Measurements from ENCODE around the gene SLC45A3.

The SLC45A3 gene

DNA sequence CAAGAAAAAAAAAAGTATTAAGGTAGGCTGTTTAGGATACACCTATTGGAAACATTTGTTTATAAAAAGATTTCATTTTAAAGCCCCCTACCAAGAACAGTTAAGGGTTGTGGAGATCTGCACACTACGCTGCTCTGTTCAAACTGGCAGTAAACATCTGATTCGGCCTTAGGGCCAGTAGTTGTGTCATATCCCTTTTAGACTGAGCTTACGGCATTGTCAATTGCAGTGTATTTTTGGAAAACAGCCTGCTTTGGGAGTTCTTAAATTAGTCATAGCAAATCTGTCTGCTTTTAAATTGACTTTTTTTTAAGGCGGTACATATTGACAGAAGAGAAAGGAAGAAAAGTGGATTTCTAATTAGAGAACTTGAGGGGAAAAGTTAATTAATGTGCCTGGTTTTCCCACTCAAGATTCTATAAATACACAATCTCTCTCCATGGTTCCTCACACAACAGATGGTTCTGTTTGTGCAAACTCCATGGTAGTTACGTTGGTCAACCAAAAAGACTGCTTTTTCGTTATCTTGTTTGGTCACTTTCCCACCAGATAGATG lies 46.8 kb downstream of the SLC45A3 start:
- no peak for DNase-seq

DNA sequence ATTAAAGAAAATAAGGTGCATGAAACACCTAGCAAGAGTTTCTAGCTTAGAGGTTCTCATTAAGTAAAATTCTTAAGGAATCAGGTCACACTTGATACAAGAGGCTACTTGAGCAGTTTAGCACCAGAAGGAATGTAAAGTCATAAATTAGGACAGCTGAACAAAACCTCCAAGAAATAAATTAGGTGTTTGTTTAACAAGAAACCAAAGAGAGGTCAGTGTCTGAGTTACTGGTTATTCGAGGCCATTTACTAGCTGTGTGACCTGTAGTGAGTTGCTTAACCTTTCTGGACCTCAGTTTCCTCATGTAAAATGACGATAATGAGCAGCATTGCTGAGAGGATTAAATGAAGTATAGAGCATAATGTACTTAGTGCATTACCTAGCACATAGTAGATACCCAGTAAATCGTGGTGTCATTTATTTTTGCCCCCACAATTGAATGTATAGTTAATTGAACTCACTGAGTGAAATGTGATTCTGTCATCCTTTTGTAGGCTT lies 47.6 kb downstream of the SLC45A3 start:
- DNase-seq, result no peak

- peak; percentile 78 to 86 for DNase-seq
Observed at GRCh38 chr1:205631768-205632668, 48.3 kb downstream of the SLC45A3 start, which contains the start of gene ELK4. TSS of gene ELK4 (minus strand) at chr1:205632011. CDS start at chr1:205623882, 8,129 bp downstream.

- peak; percentile 37 to 65 for DNase-seq
Observed at GRCh38 chr1:205631010-205631767, 49.1 kb downstream of the SLC45A3 start.

GRCh38 chr1:205630651-205631009 lies 49.7 kb downstream of the SLC45A3 start:
- DNase-seq, result no peak

DNA sequence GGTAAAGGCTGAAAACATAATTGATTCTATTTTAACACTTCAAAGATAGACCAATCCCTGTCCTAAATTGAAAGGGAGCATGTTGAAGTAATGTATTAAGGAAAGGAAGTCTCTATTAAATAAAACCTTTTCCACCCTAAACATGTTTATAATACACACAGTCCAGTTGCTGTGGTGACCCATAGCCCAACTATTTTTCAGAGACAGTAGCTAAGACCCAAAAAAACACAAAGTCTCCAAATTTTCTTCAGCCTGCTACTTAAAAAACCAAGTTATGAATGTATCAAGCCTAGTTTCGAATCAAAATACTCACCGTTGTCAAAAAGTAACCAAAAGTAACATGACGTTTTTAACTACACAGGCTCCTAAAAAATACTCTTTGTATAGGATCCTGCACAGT lies 50.1 kb downstream of the SLC45A3 start:
- DNase-seq, result no peak

- no peak for DNase-seq
Observed at GRCh38 chr1:205629751-205630150, 50.6 kb downstream of the SLC45A3 start.

DNA sequence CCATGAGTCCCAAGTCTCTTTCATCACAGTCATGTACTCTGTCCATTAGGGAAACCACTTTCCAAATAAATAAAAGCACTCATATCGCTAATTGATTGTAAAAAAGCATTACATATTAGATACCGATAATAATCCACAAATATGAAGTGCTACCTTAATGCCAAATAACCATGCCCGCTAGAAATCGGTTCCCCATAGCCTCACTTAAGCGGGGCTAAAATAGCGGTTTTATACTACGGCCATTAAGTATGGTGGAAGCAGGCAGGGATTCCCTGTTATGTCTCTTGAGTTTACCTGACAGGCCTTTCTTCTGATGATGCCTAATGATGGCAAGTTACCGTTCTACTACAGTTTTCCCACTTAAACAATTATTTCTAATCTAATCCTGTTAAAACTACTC lies 52.4 kb downstream of the SLC45A3 start:
- no peak for DNase-seq

GRCh38 chr1:205626216-205626615 lies 54.1 kb downstream of the SLC45A3 start:
- no peak for DNase-seq

DNA sequence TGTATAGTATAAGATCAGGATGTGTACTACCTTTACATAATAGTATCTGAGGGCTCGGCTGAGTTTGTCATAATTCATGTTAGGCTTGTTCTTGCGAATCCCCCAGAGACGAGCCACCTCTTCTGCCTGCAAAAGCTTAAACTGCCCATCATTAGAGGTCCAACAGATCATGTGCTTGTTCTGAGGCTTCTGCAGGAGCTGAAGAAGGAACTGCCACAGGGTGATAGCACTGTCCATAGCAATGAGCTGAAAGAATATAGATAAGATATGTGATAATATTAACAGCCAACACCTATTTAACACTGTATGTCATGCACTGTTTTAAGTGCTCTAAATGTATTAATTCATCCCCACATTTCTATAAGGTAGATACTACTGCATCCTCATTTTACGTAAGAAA lies 56.7 kb downstream of the SLC45A3 start:
- DNase-seq, result no peak

DNA sequence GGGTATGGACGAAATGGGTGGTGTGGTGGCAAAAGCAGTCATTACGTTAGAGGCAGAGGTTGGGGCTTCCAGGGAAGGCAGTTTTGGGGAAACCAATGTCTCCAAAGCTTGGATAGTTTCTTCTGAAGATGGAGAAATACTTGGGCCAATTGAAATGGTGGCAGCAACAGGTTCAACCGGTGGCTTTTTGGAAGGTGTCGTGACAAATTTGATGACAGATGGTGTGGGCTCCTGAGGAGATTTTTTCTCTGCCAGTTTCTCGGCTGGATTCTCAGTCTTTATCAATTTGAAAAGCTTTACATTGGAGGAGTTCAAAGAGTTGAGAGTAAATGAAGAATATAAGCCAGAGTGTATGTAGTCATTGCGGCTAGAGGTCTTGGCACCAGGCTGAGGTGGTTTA lies 60.0 kb downstream of the SLC45A3 start:
- no peak for DNase-seq

DNA sequence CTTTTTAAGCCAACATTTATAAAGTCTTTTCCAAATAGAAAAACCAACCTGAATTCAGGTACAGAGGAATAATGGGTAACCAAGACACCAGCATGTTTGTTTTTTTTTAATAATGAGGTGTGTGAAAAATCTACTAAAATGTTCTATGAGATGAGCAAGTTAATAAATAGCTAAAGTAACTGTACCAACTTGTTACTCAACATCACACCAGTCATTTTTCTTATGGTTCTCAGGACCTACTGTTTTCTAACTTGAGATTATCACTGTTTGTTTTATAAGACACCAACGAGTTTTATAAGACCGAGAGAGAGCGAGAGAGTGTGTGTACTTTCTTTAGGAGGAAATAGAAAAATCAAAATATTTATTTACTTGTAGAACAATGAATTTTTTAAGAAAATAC lies 60.9 kb downstream of the SLC45A3 start:
- DNase-seq, result no peak

- no peak for DNase-seq
Observed at GRCh38 chr1:205616563-205617293, 63.6 kb downstream of the SLC45A3 start.

GRCh38 chr1:205615789-205616188 lies 64.5 kb downstream of the SLC45A3 start:
- no peak for DNase-seq

DNA sequence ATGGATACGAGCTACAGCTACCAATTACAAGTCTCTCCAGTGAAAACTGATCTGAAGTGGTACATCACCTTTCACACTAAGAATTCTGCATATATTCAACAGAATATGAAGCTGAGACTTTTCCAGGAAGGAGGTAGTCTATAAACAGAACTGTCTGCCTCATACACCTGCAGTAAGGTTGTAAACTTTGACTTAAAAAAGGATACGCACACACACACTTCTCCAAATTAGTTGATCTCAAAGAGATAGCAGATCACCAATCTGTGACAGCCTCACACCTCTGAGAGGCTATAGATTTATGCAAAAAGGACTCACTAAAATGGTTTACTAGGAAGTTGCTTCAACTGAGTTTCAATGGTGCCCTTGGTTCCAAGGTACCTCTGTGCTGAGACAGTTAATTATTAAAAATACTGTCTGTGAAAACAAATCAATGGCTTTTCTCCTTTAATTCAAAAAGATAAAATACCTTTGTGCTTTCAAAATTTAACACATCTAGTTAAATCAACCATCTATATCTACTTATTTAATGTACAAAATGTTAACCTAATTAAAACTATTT lies 66.4 kb downstream of the SLC45A3 start:
- DNase-seq, result no peak

DNA sequence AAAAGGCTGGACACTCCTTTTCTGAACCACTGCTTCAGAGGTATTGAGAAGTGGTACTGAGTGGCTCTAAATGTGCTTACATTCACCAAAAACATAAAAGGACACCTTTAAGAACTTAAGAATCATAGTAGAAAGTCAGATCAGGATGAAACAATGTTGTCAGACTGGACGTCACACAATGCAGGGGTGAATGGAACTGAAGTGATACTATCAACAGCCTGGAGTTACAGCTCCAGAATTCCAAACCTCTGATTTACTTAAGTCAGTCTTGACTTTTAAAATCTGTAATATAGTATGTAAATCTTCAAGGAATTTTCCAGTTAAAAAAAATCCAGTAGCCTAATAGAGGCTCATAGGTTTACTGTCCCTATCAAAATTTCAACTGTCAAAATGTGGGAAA lies 67.8 kb downstream of the SLC45A3 start:
- DNase-seq, result no peak

DNA sequence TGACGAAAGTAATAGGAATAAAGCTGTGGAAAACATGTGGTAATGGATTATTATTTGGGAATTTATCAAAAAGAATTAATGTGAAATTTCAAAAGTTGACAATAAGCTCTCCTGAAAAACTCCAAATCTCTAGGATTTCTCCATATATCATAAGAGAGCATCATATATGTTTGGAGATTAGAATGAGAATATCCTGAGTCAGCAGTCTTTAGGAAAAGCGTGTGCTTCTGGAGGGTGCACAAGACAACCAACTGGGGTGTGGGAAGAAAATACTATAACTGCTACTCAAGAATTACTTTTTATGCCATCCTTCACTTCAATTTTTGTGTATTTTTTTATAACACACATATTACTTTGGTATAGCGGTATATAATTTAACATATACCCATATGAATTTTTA lies 68.2 kb downstream of the SLC45A3 start:
- DNase-seq, result no peak

DNA sequence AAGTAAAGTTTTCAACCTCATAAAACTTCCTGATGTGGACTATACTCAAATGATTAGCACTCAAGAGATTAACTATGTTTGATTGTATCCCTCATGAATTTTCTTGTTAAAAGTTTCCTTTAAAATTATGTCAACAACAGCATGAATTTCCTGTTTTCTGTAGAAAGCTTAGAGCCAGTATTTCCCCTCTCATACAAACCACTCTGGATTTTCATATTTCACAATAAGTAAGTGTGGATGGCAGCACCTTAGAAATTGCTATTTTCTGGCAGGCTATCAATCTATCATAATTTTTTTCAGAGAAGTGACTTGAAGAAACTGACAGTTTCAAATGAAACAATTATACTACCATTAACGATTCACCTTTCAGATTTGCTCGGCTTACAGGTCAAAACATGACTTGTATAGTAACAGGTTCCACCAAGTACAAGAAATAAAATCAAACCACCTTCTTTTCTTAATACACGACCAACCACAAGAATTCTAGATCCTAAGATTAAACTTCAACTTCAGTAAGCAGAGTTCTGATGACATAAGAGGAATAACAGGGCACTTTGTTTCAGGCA lies 69.3 kb downstream of the SLC45A3 start:
- DNase-seq, result no peak

GRCh38 chr1:205610036-205610435 lies 70.3 kb downstream of the SLC45A3 start:
- DNase-seq, result no peak

Data from SW 1271 (cell line).